Calu3 (cell line): Measurements from ENCODE around the gene RAI1. TPM values are rescaled to one million over a fixed set of nuclear protein-coding genes. Genes with fewer than 3 reads are reported as not detected.

Source experiments
- BruUV-seq: library from RNA; stranded (reverse); fragments of 400-500 nt; replicated peaks from 2 replicates; lab custom pipeline; 2021; lab: Mats Ljungman, UMichigan
- CTCF ChIA-PET: fragments of 300-600 bp; sonication (Branson Sonifier 250); formaldehyde crosslinking; loops from one replicate; lab custom pipeline; 2022; ENCODE audit warnings: antibody characterized with exemption; lab: Charles Lee
- DNase-seq: peaks from one replicate; pipeline ENCODE4 v3.0.0; 2022
- H3K27ac Mint-ChIP-seq: one replicate; pipeline ENCODE4 v1.8.0; 2022; ENCODE audit warnings: mixed read lengths; ENCODE audit not compliant: unreplicated experiment
- H3K27me3 Mint-ChIP-seq: one replicate; pipeline ENCODE4 v1.8.0; 2022; ENCODE audit warnings: mixed read lengths; ENCODE audit not compliant: unreplicated experiment
- H3K36me3 Mint-ChIP-seq: one replicate; pipeline ENCODE4 v1.8.0; 2022; ENCODE audit warnings: mild to moderate bottlenecking, moderate library complexity, mixed read lengths; ENCODE audit not compliant: insufficient read depth, unreplicated experiment
- H3K4me1 Mint-ChIP-seq: one replicate; pipeline ENCODE4 v1.8.0; 2022; ENCODE audit warnings: mild to moderate bottlenecking, low read depth, mixed read lengths; ENCODE audit not compliant: unreplicated experiment
- H3K4me3 Mint-ChIP-seq: one replicate; pipeline ENCODE4 v1.8.0; 2022; ENCODE audit warnings: mild to moderate bottlenecking, low read depth, moderate library complexity, mixed read lengths; ENCODE audit not compliant: unreplicated experiment
- H3K9me3 Mint-ChIP-seq: one replicate; pipeline ENCODE4 v1.8.0; 2022; ENCODE audit warnings: low read depth, mixed read lengths; ENCODE audit not compliant: unreplicated experiment
- intact Hi-C: fragments of 100-400 bp; cut with micrococcal nuclease; formaldehyde crosslinking; loops from one replicate; pipeline ENCODE4 v1.10.0; 2022; ENCODE audit not compliant: unreplicated experiment
- total RNA-seq: library from RNA; stranded (reverse); gene quantifications from 2 replicates; pipeline ENCODE4 v1.2.3, GENCODE V29; 2022
- TF ChIP-seq, protein P1 (sequence below): fragments of 200-600 bp; IDR thresholded peaks from one replicate; pipeline ENCODE4 v1.8.0; 2022; ENCODE audit warnings: antibody characterized with exemption; ENCODE audit not compliant: unreplicated experiment

RAI1 gene
- total RNA-seq, 1 experiment from 2014 or later = 38.0 TPM

DNA sequence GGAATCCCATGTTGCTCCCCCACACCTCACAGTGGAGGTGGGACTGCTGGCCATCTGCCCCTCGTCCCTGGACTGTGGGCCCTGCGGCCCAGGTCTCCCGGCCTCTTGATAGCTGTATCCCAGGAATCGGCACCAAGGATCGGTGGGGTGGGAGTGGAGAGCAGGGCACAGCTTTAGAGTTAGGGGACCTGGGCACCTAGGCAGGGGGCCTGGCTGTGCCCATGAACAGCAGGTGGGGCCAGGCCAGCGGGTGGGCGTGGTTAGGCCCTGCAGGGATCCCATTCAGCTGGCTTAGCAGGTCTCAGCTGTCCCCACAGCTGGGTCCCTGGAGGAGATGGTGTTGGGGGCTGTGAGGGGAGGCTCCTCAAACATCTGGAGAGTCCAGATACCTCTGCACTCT is 106.3 kb downstream of the RAI1 start:
- Mint-ChIP-seq H3K27me3 (no peaks in the 10 kb centered on the region), H3K36me3 (peaks cover 13% of the 10 kb centered on the region), H3K4me1 (peaks cover 28% of the 10 kb centered on the region), H3K4me3 (no peak overlapping the region), H3K9me3 (no peaks in the 10 kb centered on the region), H3K27ac (no peak overlapping the region)
- CTCF ChIA-PET = no interaction called here
- BruUV-seq = no TSS peak
- intact Hi-C loops = loop anchor here (10.0 kb wide), 1 partner anchor 53 kb away; no protein-coding TSS in a partner anchor
- DNase-seq = no peak
- TF ChIP-seq, protein P1, sequence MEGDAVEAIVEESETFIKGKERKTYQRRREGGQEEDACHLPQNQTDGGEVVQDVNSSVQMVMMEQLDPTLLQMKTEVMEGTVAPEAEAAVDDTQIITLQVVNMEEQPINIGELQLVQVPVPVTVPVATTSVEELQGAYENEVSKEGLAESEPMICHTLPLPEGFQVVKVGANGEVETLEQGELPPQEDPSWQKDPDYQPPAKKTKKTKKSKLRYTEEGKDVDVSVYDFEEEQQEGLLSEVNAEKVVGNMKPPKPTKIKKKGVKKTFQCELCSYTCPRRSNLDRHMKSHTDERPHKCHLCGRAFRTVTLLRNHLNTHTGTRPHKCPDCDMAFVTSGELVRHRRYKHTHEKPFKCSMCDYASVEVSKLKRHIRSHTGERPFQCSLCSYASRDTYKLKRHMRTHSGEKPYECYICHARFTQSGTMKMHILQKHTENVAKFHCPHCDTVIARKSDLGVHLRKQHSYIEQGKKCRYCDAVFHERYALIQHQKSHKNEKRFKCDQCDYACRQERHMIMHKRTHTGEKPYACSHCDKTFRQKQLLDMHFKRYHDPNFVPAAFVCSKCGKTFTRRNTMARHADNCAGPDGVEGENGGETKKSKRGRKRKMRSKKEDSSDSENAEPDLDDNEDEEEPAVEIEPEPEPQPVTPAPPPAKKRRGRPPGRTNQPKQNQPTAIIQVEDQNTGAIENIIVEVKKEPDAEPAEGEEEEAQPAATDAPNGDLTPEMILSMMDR = no peak

- H3K4me1 Mint-ChIP-seq = peaks cover 22% of the 10 kb centered on the region
Observed at GRCh38 chr17:17788967-17789366, 107.7 kb downstream of the RAI1 start.

DNA sequence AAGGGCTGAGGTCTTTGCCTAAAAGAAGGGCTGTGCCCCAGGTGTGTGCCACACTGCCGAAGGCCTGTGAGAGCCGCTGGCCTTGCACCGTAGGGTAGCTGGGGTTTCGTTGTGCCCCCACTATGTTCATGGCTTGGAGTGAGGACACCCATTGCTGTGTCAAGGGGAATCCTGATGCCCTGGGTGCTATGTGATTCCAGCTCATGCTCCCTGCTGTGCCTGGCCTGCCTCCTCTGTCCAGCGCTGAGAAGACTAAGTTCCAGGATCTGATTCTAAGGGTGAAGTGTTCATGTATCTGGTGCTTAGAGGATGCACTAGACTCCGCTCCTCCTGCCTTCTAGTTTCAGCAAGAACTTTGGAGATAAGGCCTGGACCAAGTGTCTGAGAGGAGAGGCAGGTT is 108.2 kb downstream of the RAI1 start:
- CTCF ChIA-PET = no interaction called here
- no peak overlapping the region for H3K27ac Mint-ChIP-seq
- H3K27me3 Mint-ChIP-seq = no peaks in the 10 kb centered on the region
- H3K36me3 Mint-ChIP-seq = peaks cover 21% of the 10 kb centered on the region
- BruUV-seq = no TSS peak
- no peak overlapping the region for H3K4me3 Mint-ChIP-seq
- TF ChIP-seq, protein P1 = no peak
- intact Hi-C loops = loop anchor here (10.0 kb wide), 1 partner anchor 55 kb away; no protein-coding TSS in a partner anchor
- DNase-seq = no peak
- H3K9me3 Mint-ChIP-seq = no peaks in the 10 kb centered on the region
- H3K4me1 Mint-ChIP-seq = peaks cover 19% of the 10 kb centered on the region

More at GRCh38 chr17:17788967-17789366, 107.7 kb downstream of the RAI1 start:
- intact Hi-C loops = loop anchor here (10.0 kb wide), 1 partner anchor 54 kb away; no protein-coding TSS in a partner anchor
- no peak for DNase-seq
- Mint-ChIP-seq H3K9me3 (no peaks in the 10 kb centered on the region), H3K27ac (no peak overlapping the region), H3K27me3 (no peaks in the 10 kb centered on the region), H3K36me3 (peaks cover 17% of the 10 kb centered on the region), H3K4me3 (no peak overlapping the region)
- CTCF ChIA-PET = no interaction called here
- no TSS peak for BruUV-seq
- TF ChIP-seq, protein P1 = no peak

GRCh38 chr17:17789828-17790636 is 108.8 kb downstream of the RAI1 start:
- Mint-ChIP-seq H3K9me3 (no peaks in the 10 kb centered on the region), H3K27me3 (no peaks in the 10 kb centered on the region), H3K4me3 (no peak overlapping the region), H3K27ac (no peak overlapping the region), H3K36me3 (peaks cover 24% of the 10 kb centered on the region), H3K4me1 (peaks cover 16% of the 10 kb centered on the region)
- BruUV-seq = no TSS peak
- CTCF ChIA-PET = no interaction called here
- DNase-seq = no peak
- intact Hi-C loops = loop anchor here (10.0 kb wide), 1 partner anchor 55 kb away; no protein-coding TSS in a partner anchor
- TF ChIP-seq, protein P1 = no peak
